Left lung (tissue), 10 donors: ENCODE data around the gene P2RY14. TPM values are rescaled to one million over a fixed set of nuclear protein-coding genes. Genes with fewer than 3 reads are reported as not detected.
"Not testable (repeated sequence)": the region's sequence is repeated elsewhere in the genome, so short reads cannot be mapped to it uniquely, and the experiment has no call there.

ENCODE experiments used
- ATAC-seq: fragments of 200-7000 bp; cut with Tn5 transposase; one replicate; pipeline ENCODE4 v1.9.1; 2020; ENCODE audit warnings: moderate library complexity
- DNase-seq, 4 donors: peaks; one replicate each; pipeline ENCODE4 v3.0.0-alpha.2; 2013 to 2020
- H3K27ac ChIP-seq, 2 donors: fragments of 200-600 bp; sonication (generic) in 1 of 2; one replicate each; pipeline versions ENCODE4 v1.5.0 to v1.8.0; 2020 to 2021
- H3K27me3 ChIP-seq, 2 donors: fragments of 200-600 bp; sonication (generic) in 1 of 2; one replicate each; pipeline versions ENCODE4 v1.5.0 to v1.8.0; 2020 to 2021
- H3K36me3 ChIP-seq, 2 donors: fragments of 200-600 bp; sonication (generic) in 1 of 2; one replicate each; pipeline versions ENCODE4 v1.5.0 to v1.8.0; 2020 to 2021
- H3K4me1 ChIP-seq, 2 donors: fragments of 200-600 bp; one replicate each; pipeline ENCODE4 v1.8.0; 2021
- H3K4me3 ChIP-seq, 2 donors: fragments of 200-600 bp; sonication (generic) in 1 of 2; one replicate each; pipeline versions ENCODE4 v1.5.0 to v1.8.0; 2020 to 2021; ENCODE audit warnings: mild to moderate bottlenecking in 1 of 2
- H3K9me3 ChIP-seq, 2 donors: fragments of 200-600 bp; sonication (generic) in 1 of 2; one replicate each; pipeline versions ENCODE4 v1.5.0 to v1.8.0; 2020 to 2021
- CTCF ChIP-seq, 2 donors: fragments of 200-600 bp; sonication (generic) in 1 of 2; IDR thresholded peaks; one replicate each; pipeline versions ENCODE4 v1.5.0 to v1.8.0; 2021; ENCODE audit warnings: antibody characterized with exemption in 2 of 2
- intact Hi-C, 2 donors: fragments of 100-400 bp; cut with DNase I; formaldehyde crosslinking; loops; one replicate each; pipeline versions ENCODE4 v1.11.2 to v1.14.2; 2022
- polyA plus RNA-seq, 6 donors: library from polyadenylated mRNA; unstranded; fragments of 120-200 nt; gene quantifications; one replicate each; pipeline ENCODE4 v1.2.1, GENCODE V29; 2013; ENCODE audit not compliant: insufficient read length in 6 of 6
- total RNA-seq, 2 donors: library from RNA; stranded (reverse); fragmentation: NEBNext Ultra II Directional; extraction: Animal tissue kit (Norgen Biotek cat#: 25700); gene quantifications; one replicate each; pipeline ENCODE4 v1.2.1, GENCODE V29; 2021
- donor health status: DM: no; HTN: yes; CAD: no.
- donor health status: DM: no; HTN: no; CAD: no.

P2RY14 gene
- total and polyA plus RNA-seq, 8 donors: 2.4 to 6.4 (median 4.3) TPM

- intact Hi-C loops: no loop called here
- no peak for TF ChIP-seq CTCF (IDR thresholded peaks at IDR 0.05)
- Histone ChIP-seq H3K4me1 (no peaks in the 10 kb centered on the region), H3K27ac (no peak overlapping the region), H3K4me3 (no peak overlapping the region), H3K27me3 (peaks cover 0 to 5% of the 10 kb centered on the region in 2 donors), H3K9me3 (no peaks in the 10 kb centered on the region), H3K36me3 (no peaks in the 10 kb centered on the region)
- DNase-seq: no peak
- ATAC-seq: no peak
Observed at GRCh38 chr3:151262871-151263525, 15.3 kb downstream of the P2RY14 start.

- H3K4me1 ChIP-seq: no peaks in the 10 kb centered on the region
- intact Hi-C loops: no loop called here
- no peaks in the 10 kb centered on the region for H3K36me3 ChIP-seq
- DNase-seq: no peak
- no peak overlapping the region for H3K4me3 ChIP-seq
- H3K27ac ChIP-seq: no peak overlapping the region
- H3K9me3 ChIP-seq: no peaks in the 10 kb centered on the region
- H3K27me3 ChIP-seq: peaks cover 0 to 8% of the 10 kb centered on the region in 2 donors
- no peak for TF ChIP-seq CTCF (IDR thresholded peaks at IDR 0.05)
- no peak for ATAC-seq
Observed at GRCh38 chr3:151259664-151260063, 18.7 kb downstream of the P2RY14 start.

GRCh38 chr3:151256749-151257148 lies 21.6 kb downstream of the P2RY14 start:
- Histone ChIP-seq H3K9me3 (no peaks in the 10 kb centered on the region), H3K27ac (no peak overlapping the region), H3K4me3 (no peak overlapping the region), H3K27me3 (peaks cover 0 to 8% of the 10 kb centered on the region in 2 donors), H3K4me1 (no peaks in the 10 kb centered on the region), H3K36me3 (no peaks in the 10 kb centered on the region)
- ATAC-seq (no peak), DNase-seq (no peak)
- TF ChIP-seq CTCF (IDR thresholded peaks at IDR 0.05): no peak
- intact Hi-C loops: no loop called here

- no peak for DNase-seq
- peak; percentile 65 for ATAC-seq
- TF ChIP-seq CTCF (IDR thresholded peaks at IDR 0.05): no peak
- Histone ChIP-seq H3K9me3 (no peaks in the 10 kb centered on the region), H3K4me3 (no peak overlapping the region), H3K27me3 (no peaks in the 10 kb centered on the region), H3K36me3 (no peaks in the 10 kb centered on the region), H3K27ac (no peak overlapping the region), H3K4me1 (no peaks in the 10 kb centered on the region)
- intact Hi-C loops: no loop called here
Observed at GRCh38 chr3:151248772-151249337, 29.5 kb downstream of the P2RY14 start.

GRCh38 chr3:151242006-151242405 lies 36.3 kb downstream of the P2RY14 start:
- DNase-seq: peak in 1 of 4 donors; percentile 47
- H3K4me1 ChIP-seq, H3K9me3 ChIP-seq, H3K4me3 ChIP-seq, H3K27me3 ChIP-seq, H3K36me3 ChIP-seq, H3K27ac ChIP-seq, intact Hi-C loops, ATAC-seq: not testable (repeated sequence)

- no peak overlapping the region for H3K27ac ChIP-seq
- ATAC-seq (no peak), DNase-seq (no peak)
- intact Hi-C loops: no loop called here
- no peaks in the 10 kb centered on the region for H3K27me3 ChIP-seq
- no peaks in the 10 kb centered on the region for H3K36me3 ChIP-seq
- no peak for TF ChIP-seq CTCF (IDR thresholded peaks at IDR 0.05)
- H3K9me3 ChIP-seq: no peaks in the 10 kb centered on the region
- no peaks in the 10 kb centered on the region for H3K4me1 ChIP-seq
- H3K4me3 ChIP-seq: no peak overlapping the region
Observed at GRCh38 chr3:151236736-151237135, 41.6 kb downstream of the P2RY14 start.
